NCI-H146 treated with DMSO at 0.1 percent for 48 hours (cell line): ENCODE measurements around the gene HEATR5B.
"Not testable (repeated sequence)": the region's sequence is repeated elsewhere in the genome, so short reads cannot be mapped to it uniquely, and the experiment has no call there.

Experiments used
- DNase-seq: peaks from one replicate; lab custom pipeline; 2025; ENCODE audit not compliant: unreplicated experiment; lab: John Stamatoyannopoulos, UW

The HEATR5B gene

DNA sequence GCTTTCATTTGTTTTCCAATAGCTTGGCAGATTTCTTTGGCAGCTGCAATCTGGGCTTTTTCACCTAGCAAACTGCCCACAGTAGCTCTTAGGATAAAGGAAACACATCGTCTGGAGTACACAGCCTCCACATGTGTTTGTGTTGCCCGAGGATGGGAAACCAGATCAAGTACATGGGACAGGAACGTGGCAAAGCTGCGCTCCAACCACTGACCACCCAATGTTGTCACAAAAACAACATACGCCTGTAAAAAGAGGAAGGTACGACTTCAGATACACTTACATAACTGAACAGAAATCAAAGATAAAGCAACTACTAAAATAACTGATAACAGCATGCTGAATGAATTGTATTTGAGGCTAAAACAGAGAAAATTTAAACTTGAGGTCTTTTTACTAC lies 15.5 kb downstream of the HEATR5B start:
- DNase-seq: no peak

DNA sequence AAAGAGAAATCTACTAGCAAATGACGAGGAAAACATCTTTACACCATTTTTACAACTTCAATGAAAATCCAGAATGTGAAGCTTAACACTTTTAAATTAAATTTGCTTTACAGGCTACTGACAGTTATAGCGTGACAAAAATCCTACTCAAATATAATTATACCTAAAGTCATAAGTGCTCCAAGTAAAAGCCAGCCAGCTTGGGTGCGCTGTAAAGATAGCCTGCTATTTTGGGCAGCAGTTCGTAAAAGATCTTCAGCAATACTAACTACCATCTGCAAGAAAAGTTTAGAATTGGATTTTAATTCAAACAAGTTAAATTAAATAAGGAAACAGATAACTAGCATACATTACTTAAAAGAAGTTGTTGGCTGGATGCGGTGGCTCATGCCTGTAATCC lies 22.4 kb downstream of the HEATR5B start:
- no peak for DNase-seq

DNA sequence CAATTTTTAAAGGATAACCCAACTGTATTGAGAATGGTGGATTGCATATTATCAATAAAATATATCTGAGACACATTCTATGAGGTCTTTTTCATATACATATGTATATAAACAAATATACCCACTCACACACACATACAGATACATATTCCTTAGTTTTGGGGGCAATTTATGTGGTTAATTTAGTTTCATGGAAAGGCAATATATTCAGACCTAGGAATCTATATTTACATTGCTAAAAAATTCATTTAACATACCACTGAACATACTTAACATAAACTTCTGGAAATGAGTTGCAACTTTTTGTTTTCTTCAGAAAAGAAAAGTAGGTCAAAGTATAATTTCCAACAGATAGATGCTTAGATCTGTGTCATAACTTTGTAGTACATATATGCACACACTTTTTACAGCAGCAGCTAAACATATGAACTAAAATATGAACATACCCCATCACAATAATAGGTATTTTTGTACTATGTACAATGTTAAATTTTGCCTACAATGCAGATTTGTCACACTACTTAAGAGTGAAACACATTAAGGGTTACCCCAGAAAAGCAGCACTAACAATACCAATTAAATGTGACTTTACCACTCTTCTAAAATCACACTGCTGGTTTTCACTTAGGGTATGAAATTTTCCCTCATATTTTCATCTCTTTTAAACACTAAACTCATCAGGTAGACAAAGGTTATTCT lies 23.0 kb downstream of the HEATR5B start:
- DNase-seq: no peak

DNA sequence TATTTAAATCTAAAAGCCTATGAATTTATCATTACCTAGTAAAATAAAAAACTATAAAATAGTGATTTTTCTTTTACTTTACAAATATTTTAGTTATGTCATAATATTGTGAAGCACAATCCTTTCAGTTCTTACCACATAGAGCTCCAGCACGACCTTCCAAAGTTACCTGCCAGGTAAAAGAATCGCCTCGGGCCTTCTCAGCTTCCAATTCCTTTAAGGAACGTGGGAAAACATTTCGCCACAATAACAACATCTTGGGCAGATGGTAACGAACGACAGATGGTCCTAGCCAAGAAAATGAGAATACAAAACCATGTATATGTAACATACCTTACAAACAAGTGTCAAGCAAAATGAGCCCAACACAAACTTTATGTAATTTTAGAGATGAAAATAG lies 23.7 kb downstream of the HEATR5B start:
- DNase-seq: no peak

DNA sequence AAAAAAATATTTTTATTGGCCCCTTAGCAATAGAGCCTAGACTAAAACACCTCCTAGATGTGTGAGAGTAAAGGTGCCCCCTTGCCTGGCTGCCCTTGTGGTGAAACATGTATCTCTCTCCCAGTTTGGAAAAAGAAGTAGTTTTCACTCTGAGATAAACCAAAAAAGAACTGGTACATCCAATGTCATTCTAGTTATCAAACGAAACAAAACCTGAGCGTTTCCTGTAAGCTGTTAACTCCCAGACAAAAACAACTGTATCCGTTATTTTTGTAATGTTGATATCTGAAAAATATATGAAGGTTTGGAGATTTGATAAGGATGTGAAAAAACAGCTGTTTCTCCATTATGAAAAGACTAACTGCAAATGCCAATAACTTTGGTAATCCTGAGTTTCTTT lies 24.3 kb downstream of the HEATR5B start:
- DNase-seq: no peak

DNA sequence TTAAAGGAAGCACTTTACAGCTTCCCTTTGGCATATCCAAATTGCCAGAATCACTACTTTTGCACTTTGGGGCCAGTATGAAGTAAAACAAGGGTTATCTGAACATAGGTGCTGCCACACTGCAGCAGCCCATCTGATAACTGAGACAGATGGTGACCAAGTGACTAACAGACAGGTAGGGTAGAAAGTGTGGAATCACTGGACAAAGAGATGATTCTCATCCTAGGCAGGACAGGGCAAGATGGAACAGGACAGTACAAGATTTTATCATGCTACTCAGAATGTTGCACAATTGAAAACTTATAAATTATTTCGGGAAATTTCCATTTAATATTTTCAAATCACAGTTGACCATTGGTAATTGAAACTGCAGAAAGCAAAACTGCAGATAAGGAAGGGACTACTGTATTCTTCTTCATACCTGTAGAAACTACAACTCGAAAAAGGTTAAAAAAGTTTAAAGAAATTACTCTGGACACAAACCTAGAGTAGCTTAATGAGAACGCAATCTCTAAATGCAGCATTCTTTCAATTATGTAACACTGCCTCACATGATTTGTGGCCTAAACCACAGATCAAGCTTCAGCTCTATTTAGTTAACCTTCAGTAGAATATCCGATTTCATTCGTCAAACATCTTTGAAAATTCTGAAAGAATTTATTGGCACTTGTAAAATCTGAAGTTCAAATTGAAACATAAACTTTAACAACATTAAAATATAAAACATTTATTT lies 31.4 kb downstream of the HEATR5B start:
- DNase-seq: no peak

DNA sequence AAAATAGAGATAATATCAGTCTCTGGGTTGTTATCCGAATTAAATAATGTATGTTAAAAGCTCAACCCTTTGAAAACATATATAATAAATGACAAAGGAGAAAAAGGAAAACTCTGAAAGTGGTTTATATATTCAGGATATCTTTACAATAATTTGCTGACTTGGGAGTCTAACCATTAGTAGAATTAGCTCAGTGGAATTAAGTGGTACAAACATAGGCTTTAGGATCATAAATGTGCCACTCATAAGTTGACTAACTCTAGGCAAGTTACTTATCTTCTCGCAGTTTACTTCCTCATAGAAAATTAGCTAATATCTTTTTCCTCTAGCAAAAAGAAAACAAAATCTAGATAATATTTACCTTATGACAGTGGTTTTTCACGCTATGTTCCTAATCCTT lies 44.6 kb downstream of the HEATR5B start:
- DNase-seq: no peak

DNA sequence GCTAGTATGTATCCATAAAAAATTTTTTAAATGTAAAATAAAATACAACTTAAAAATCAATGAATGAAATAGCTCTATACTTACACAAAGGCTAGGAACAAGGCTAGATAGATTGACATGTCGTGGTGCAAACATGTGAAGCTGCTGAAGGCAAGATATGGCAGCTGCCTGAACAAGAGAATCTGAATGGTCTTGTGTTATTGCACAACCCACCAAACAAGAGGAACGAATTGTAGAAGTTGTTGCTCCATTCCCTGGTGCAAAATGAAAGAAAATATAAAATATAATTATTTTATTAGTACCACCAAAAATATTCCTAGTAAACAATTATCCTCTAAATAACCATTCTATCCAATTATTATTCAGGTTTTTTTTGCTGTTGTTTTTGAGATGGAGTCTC lies 46.4 kb downstream of the HEATR5B start:
- no peak for DNase-seq

DNA sequence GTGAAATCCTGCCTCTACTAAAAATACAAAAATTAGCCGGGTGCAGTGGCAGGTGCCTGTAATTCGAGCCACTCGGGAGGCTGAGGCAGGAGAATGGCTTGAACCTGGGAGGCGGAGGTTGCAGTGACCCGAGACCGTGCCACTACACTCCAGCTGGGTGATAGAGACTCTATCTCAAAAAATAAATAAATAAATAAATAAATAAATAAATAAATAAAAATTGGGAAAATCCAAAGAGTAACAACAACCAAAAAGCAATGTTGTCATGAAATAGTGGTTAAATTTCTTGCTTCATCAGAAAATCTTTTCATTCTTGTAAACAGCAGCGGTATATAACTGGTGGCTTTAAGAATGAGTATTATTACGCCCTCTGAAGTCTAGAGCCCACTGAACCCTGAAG lies 54.4 kb downstream of the HEATR5B start:
- DNase-seq: no peak

DNA sequence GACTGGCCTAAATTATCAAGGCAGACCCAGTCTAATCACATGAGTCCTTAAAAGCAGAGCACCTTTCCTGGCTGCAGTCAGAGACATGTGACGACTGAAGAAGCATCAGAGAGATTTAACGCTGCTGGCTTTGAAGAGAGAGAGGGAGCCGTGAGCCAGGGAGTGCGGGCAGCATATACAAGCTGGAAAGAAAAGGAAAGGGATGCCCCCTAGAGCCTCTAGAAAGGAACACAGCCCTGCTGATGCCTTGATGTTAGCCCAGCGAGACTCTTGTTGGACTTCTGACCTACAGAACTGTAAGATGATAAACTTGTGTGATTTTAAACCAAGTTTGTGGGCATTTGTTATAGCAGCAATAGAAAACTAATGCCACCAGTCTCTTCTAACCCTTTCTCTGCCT lies 58.1 kb downstream of the HEATR5B start:
- no peak for DNase-seq

DNA sequence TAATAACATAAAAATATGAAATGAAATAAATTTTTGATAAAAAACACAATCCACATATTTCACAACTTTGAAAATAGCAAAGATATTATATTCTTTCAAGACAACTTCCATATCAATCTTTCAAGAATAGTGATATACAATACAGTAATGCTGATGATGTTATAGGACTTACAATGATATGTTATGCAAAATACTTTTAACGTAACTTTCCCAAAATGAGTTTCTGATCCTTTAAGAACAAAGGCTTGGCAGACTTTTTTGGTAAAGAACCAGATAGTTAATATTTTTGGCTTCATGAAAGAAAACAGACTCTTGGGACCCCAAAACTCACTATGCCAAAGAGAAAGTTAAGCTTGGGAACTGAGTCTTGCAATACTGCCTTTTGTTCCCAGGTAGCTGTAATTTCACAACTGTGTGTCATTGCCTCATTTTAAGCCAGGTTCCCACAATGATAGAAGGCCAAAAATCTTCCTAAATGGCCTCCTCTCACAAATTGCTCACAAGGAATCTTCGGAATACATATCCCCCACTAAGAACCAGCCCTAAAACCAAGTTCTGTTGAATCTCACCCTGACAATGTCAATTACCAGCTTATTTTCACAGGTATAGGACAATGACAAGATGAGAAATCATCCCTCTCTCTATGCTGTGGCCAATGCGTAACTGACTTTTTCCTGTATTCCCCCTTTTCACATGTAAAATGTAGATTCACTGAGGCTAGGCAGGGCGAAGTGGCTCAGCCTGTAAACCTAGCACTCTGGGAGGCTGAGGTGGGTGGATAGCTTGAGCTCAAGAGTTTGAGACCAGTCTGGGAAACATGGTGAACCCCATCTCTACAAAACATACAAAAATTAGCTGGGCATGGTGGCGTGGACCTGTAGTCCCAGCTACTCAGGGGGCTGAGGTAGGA lies 63.0 kb downstream of the HEATR5B start:
- DNase-seq: no peak

DNA sequence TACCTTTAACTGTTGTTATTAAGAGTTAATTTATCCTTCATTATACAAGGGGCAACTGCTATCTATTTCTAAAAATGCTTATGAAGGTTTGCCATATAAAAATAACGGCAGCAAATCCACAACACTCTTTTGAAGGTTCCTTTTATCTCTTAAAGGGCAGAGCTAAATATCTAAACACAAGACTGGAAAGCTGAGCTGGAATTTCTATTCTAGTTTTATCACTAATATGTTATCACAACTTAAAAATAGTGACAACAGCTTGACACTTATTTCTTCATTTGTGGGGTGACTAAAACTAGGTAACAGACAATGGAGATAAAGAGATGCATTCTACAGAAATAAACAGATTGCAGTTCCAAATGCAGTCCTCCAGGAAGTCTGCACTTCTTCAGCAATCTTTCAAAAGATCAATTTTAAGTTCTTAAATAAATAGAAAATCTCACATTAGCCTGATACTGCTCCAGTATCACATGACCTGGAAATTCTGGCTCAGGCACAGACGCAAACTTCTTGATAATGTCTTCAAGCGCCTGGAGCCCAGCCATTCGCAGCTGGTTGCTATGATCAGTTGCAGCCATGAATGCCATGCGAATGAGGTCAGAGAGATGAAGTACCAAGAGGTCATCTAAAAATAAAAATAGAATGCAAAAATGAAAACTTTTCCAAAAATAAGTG lies 63.8 kb downstream of the HEATR5B start:
- no peak for DNase-seq

DNA sequence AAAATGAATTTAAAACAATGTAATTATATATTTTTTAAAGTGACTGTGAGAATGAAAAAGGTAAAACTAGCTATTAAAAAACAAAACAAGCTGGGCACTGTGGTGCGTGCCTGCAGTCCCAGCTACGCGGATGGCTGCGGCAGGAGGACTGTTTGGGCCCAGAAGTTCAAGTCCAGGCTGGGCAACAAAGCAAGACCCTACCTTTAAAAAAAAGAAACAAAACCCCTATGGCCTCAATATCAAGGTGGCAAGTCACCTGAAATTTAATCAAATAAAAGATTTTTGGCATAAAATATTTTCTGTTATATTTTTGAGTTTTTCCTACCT lies 70.9 kb downstream of the HEATR5B start:
- DNase-seq: no peak

DNA sequence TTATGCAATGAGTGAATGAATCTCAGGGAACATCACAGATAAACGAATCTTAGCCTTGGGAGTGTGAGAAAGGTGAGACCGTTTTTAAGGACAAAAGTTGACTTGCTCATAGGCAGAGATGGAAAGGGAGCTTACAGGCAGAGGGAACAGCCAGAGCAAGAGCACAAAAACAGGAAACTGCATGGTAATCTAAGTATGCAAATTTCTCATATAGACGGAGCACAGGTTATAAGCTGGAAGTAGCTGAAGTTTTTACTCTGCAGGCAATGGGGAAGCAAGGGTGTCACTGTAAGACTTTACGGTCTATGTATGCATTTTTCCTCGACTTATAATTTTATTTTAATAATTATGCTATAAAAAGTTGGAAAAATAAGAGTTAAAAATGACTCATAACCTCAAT lies 73.0 kb downstream of the HEATR5B start:
- no peak for DNase-seq

DNA sequence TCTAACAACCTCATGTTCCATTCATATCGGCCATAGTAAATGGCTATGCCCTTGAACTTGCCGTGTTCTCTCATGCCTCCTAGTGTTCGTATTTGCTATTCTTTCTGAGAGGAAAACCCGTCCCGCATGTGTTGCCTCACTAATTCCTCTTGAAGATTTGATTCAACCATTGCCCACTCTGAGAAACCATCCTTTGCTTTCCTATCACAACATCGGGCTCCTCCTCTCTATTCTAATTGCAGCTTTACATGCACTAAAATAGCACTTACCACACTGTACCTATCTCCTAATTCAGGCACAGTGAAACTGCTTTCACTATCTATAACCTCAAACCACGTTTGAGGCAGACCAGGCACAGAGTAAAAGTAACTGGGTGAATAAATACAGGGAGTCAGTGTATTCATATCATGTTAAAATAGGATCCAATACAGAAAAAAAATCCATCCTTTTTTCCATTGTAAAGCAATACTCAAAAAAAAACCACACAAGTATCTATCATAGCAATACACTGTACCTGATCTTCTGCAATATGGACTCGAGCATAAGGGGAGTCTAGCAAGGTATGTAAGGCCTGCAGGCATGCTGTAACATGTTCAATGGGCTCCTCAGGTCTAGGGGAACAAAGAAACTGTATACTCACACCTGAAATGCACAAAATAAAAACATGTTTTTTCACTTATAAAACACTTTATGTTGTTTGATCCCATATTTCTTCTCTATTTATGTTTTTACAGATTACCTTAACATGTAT lies 78.9 kb downstream of the HEATR5B start:
- DNase-seq: no peak

DNA sequence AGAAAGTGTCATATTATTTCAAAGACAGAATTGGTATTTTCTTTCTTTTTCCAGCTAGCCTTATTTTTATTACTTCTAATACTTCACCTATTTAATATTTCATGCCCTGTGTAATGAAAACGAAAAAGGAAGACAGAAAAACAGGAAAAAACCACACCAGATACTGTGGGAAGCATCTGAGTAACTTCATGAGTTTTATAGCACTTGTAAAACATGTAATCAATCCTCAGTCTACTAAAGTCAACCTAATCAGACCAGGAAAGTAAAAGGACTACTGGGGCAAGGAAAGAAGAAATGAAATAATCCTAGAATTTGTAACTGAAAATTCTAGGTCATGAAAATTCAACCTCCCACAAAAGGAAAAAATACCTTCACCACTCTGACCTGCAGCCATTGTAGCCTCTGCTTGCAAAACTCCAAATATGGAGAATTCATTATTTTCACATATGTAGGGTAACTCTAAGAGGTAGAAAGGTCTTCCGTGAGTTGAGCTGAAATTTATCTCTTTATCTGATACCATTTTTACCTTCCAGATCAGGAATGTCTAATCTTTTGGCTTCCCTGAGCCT lies 83.1 kb downstream of the HEATR5B start:
- DNase-seq: no peak

DNA sequence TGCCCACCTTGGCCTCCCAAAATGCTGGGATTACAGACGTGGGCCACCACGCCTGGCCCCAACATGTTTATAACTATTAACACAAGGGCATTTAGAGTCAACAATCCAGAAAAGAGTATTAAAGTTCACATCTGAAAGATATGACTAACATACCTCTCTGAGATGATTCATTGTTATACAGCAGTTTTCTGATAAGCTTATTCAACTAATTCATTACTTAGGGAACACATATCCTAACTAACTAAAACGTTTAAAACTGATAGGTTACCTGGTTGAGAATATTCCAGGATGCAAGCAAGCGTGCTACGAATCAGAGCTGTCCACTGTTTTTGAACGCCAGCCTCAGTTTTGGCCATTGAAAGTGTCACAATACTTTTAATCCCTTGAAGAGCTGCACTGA lies 83.9 kb downstream of the HEATR5B start:
- no peak for DNase-seq

DNA sequence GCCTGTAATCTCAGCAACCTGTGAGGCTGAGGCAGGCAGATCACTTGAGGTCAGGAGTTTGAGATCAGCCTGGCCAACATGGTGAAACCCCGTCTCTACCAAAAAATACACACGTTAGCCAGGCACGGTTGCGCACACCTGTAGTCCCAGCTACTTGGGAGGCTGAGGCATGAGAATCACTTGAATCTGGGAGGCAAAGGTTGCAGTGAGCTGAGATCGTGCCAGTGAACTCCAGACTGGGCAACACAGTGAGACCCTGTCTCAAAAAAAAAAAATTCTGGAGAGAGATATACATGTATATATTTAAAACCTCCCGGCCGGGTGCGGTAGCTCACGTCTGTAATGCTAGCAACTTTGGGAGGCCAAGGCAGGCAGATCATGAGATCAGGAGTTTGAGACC lies 84.8 kb downstream of the HEATR5B start:
- DNase-seq: not testable (repeated sequence)

DNA sequence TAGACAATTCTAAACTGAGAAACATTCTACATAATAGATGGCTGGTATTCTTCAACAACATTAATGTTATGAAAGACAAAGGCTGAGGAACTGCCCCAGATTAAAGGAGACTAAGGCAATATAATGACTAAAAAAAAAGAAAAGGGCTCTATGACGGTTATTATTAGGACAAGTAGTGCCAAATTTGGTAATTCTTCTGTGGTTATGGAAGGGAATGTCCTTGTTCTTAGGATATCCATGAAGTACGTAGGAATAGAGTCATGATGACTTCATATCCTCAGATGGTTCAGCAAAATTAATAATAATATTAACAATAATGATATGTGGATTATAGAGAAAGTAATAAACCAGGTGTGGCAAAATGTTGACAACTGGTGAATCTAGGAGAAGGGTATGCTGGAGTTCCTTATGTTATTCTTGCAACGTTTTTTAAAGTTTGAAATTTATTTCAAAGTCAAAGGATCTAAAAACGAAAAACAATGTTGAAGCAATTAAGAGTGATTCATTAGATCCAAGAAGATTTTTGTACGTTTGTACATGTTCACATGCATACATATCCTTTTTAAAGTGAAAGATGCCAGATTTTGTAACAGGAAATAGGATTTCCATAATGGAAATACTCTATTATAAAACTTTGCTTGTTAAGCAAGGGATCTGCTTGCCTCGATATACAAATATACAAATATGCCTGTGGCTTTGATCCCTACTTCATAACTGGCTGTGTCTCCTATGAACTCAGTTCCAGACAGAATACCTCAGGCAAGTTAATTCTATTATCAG lies 90.1 kb downstream of the HEATR5B start:
- DNase-seq: no peak

DNA sequence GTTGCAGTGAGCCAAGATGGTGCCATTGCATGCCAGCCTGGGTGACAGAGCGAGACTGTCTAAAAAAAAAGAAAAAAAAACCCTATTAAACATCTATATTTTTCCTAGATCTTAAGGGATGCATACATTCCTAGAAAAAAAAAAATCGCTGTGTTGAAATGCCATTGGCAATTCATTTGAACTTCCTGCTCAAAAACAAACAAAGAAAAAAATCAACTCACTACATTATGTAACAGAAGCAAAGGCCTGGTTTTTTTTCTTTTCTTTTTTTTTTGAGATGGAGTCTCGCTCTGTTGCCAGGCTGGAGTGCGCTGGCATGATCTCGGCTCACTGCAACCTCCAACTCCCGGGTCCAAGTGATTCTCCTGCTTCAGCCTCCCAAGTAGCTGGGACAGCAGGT lies 96.2 kb downstream of the HEATR5B start:
- DNase-seq: no peak
